Ovary (tissue), 9 donors: ENCODE measurements around the gene AQP2. TPM values are rescaled to one million over a fixed set of nuclear protein-coding genes. Genes with fewer than 3 reads are reported as not detected.

Experiments used
- DNase-seq, 5 donors: peaks; one replicate each; pipeline ENCODE4 v3.0.0-alpha.2; 2019 to 2020
- H3K27ac ChIP-seq, 2 donors: fragments of 200-600 bp; one replicate each; pipeline versions ENCODE4 v1.5.1 to v1.8.0; 2019 to 2022
- H3K27me3 ChIP-seq: fragments of 200-600 bp; one replicate; pipeline ENCODE4 v1.8.0; 2022
- H3K36me3 ChIP-seq: fragments of 200-600 bp; sonication (generic); one replicate; pipeline ENCODE4 v1.5.1; 2019
- H3K4me1 ChIP-seq: one replicate; pipeline ENCODE4 v1.8.1; 2013; ENCODE audit warnings: mild to moderate bottlenecking, moderate library complexity; ENCODE audit not compliant: insufficient read depth
- H3K4me3 ChIP-seq: fragments of 200-600 bp; sonication (generic); one replicate; pipeline ENCODE4 v1.5.1; 2017
- H3K9me3 ChIP-seq, 2 donors: fragments of 200-600 bp in 1 of 2; sonication (generic) in 1 of 2; one replicate each; pipeline versions ENCODE4 v1.5.1 to v1.8.1; 2013 to 2019; ENCODE audit warnings: mild to moderate bottlenecking in 1 of 2, moderate library complexity in 1 of 2
- CTCF ChIP-seq, 3 donors: fragments of 450-650 bp in 2 of 3; fragments of 200-600 bp in 1 of 3; IDR thresholded peaks; one replicate each; pipeline versions ENCODE4 v1.5.1 to v1.8.0; 2016 to 2022; ENCODE audit warnings: antibody characterized with exemption in 3 of 3, mild to moderate bottlenecking in 1 of 3
- EP300 ChIP-seq: sonication (generic); formaldehyde crosslinking; IDR thresholded peaks from one replicate; pipeline ENCODE4 v1.6.1; 2017; ENCODE audit warnings: antibody characterized with exemption
- POLR2A ChIP-seq: fragments of 450-650 bp; IDR thresholded peaks from one replicate; pipeline ENCODE4 v1.6.1; 2017; ENCODE audit warnings: antibody characterized with exemption, mild to moderate bottlenecking, moderate library complexity
- WGBS, 3 donors: extraction: QIAGEN DNeasy Blood & Tissue Kit in 1 of 3; methylation state at CpG; one replicate each; pipeline versions ENCODE4 v1.1.5 to v1.1.7; 2013 to 2017; 5-methylcytosine and 5-hydroxymethylcytosine counted together
- intact Hi-C, 4 donors: fragments of 100-400 bp; cut with DNase I; formaldehyde crosslinking; loops; one replicate each; pipeline versions ENCODE4 v1.11.0 to v1.15.1; 2022 to 2023
- polyA plus RNA-seq, 2 donors: library from polyadenylated mRNA; stranded (reverse); fragments of 200-250 nt in 1 of 2; fragments of 350-450 nt in 1 of 2; fragmentation: Illumina TruSeq in 1 of 2; extraction: RNeasy Lipid Tissue Mini Kit (QIAGEN cat#74804) in 1 of 2; gene quantifications; one replicate each; pipeline ENCODE4 v1.2.3, GENCODE V29; 2013 to 2014
- total RNA-seq, 7 donors: library from RNA; depleted of rRNA in 2 of 7; stranded (reverse); fragments of >200 nt in 2 of 7; fragmentation: NEBNext Ultra II Directional in 3 of 7; extraction: Animal tissue kit (Norgen Biotek cat#: 25700) in 3 of 7; gene quantifications; one replicate each; pipeline versions ENCODE4 v1.1.0 to v1.2.4, GENCODE V29; 2016 to 2023
- donor health status: DM: no; HTN: no; CAD: no; lungs with moderate emphysema.
- donor health status: DM: no; HTN: no; CAD: no.
- donor health status: Bipolar disorder and iron deficiency.
- donor health status: DM: yes; HTN: yes; CAD: no.
- donor health status: DM: no; HTN: no; CAD: no.
- donor health status: DM: yes; HTN: yes; CAD: no.

Gene AQP2
- total and polyA plus RNA-seq, 9 donors = 0.11 to 3.7 (median 2.1) TPM; not detected in 6

GRCh38 chr12:49909356-49909755 lies 41.2 kb upstream of the AQP2 start:
- Histone ChIP-seq H3K36me3 (no peaks in the 10 kb centered on the region), H3K27ac (no peak overlapping the region), H3K27me3 (no peaks in the 10 kb centered on the region), H3K4me3 (no peak overlapping the region), H3K4me1 (no peaks in the 10 kb centered on the region), H3K9me3 (no peaks in the 10 kb centered on the region)
- WGBS, 3 donors = 87 to 97% (median 97%) methylated on average over 4 of the region's 4 CpGs
- intact Hi-C loops = no loop called here
- TF ChIP-seq POLR2A (no peak), EP300 (no peak), CTCF (IDR thresholded peaks at IDR 0.05) (no peak)
- DNase-seq = peak in 1 of 5 donors; percentile 19

- TF ChIP-seq POLR2A (no peak), EP300 (no peak), CTCF (IDR thresholded peaks at IDR 0.05) (no peak)
- peak in 1 of 5 donors; percentile 41 for DNase-seq
- H3K4me1 ChIP-seq = no peaks in the 10 kb centered on the region
- H3K4me3 ChIP-seq = no peak overlapping the region
- H3K27ac ChIP-seq = no peak overlapping the region
- intact Hi-C loops = no loop called here
- H3K36me3 ChIP-seq = no peaks in the 10 kb centered on the region
- H3K27me3 ChIP-seq = no peaks in the 10 kb centered on the region
- H3K9me3 ChIP-seq = no peaks in the 10 kb centered on the region
- 58 to 65% (median 60%) methylated on average over 16 of the region's 16 CpGs for WGBS, 3 donors
Observed at GRCh38 chr12:49909826-49910225, 40.7 kb upstream of the AQP2 start.

DNA sequence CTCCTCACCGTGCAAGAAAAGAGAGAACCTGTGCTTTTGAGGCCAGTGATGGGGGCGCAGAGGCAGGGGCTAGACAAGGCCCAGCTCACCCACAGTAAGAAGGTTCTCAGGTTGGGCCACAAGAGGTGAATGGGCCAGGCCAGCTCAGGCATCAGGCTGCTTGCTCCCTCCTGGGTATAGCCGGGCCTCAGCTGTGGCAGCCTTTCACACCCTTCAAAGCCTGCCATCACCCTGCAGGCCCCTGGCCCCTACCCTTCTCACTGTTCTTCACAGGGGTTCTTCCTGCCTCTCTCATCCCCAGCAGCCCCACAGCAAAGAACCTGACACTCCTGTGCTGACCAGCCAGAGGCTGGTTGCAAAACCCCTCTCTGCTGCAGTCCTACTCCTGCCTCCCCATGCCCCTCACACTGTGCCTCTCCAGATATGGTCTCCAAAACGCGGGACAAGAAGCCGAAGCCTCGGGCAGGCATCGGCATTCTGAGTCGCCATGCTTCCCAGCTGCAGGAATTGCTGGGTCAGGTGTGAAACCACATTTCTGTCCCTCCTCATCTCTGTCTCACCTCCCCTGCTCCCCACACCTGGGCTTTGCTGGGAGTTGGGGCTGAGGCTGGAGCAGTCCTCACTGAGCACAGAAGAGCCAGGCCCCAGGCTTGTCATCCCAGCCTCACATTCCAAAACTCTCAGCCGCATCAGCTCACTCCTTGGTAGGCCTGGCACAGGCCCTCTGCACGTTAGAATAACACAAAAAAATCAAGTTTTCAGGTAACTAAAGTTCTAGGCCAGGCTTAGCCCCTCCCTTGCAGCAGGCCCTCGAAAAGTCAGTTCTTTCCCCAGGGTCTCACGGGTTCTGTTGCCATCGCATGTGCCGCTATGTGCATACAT lies 40.0 kb upstream of the AQP2 start:
- no peaks in the 10 kb centered on the region for H3K36me3 ChIP-seq
- no peak for TF ChIP-seq EP300
- TF ChIP-seq POLR2A = no peak
- no peak for TF ChIP-seq CTCF (IDR thresholded peaks at IDR 0.05)
- no peak overlapping the region for H3K4me3 ChIP-seq
- no peaks in the 10 kb centered on the region for H3K9me3 ChIP-seq
- intact Hi-C loops = no loop called here
- no peak overlapping the region for H3K27ac ChIP-seq
- H3K4me1 ChIP-seq = no peaks in the 10 kb centered on the region
- DNase-seq = peak in 1 of 5 donors; percentile 25
- 92 to 95% (median 92%) methylated on average over 15 of the region's 15 CpGs for WGBS, 3 donors
- no peaks in the 10 kb centered on the region for H3K27me3 ChIP-seq

DNA sequence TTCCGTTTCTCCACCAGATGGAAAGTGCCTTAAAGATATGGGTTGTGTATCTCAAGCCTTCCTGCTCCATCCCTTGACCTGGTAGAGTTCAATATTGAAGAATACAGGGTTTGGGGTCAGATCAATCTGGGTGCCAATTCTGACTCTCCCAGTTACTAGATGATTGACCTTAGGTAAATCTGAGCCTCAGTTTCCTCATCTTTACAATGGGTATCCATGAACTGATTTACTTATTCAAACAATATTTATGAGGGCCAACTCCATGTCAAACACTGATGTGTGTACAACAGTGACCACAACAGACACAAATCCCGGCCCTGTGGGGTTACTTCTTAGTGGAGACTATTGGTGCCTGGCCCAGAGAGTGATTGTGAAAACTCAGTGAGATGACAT lies 39.3 kb upstream of the AQP2 start:
- 91 to 96% (median 94%) methylated on average over 2 of the region's 2 CpGs for WGBS, 3 donors
- TF ChIP-seq CTCF (IDR thresholded peaks at IDR 0.05) = no peak
- no peak for TF ChIP-seq EP300
- H3K27me3 ChIP-seq = no peaks in the 10 kb centered on the region

More for the DNA sequence above, 39.3 kb upstream of the AQP2 start:
- H3K4me3 ChIP-seq = no peak overlapping the region
- H3K9me3 ChIP-seq = no peaks in the 10 kb centered on the region
- no peaks in the 10 kb centered on the region for H3K4me1 ChIP-seq
- H3K36me3 ChIP-seq = no peaks in the 10 kb centered on the region
- no peak overlapping the region for H3K27ac ChIP-seq
- intact Hi-C loops = no loop called here
- DNase-seq = no peak
